IPS-18a (cell line): Measurements from ENCODE around the gene CSTF2.

Source experiments
- H3K27ac ChIP-seq: one replicate; pipeline ENCODE4 v1.5.1; 2013; ENCODE audit warnings: low read length
- H3K27me3 ChIP-seq: one replicate; pipeline ENCODE4 v1.6.1; 2013; ENCODE audit warnings: mild to moderate bottlenecking, low read length; ENCODE audit not compliant: control insufficient read depth, insufficient read depth
- H3K36me3 ChIP-seq: one replicate; pipeline ENCODE4 v1.6.1; 2013; ENCODE audit warnings: low read depth, low read length; ENCODE audit not compliant: control insufficient read depth
- H3K4me1 ChIP-seq: one replicate; pipeline ENCODE4 v1.6.1; 2013; ENCODE audit warnings: low read depth, low read length; ENCODE audit not compliant: control insufficient read depth
- H3K4me3 ChIP-seq: one replicate; pipeline ENCODE4 v1.5.1; 2013; ENCODE audit warnings: low read length
- H3K9ac ChIP-seq: one replicate; pipeline ENCODE4 v1.6.1; 2013; ENCODE audit warnings: mild to moderate bottlenecking, low read length, moderate library complexity
- H3K9me3 ChIP-seq: one replicate; pipeline ENCODE4 v1.6.1; 2013; ENCODE audit warnings: low read depth, low read length; ENCODE audit not compliant: control insufficient read depth

The CSTF2 gene

GRCh38 chrX:100874325-100874724 lies 54.1 kb downstream of the CSTF2 start, which contains the start of gene NOX1:
NOX1 (minus strand) TSS chrX:100874359; CDS start chrX:100874139, 220 bp downstream.
- H3K4me1 ChIP-seq, result peaks cover 4% of the 10 kb centered on the region
- H3K27me3 ChIP-seq, result no peaks in the 10 kb centered on the region
- no peak within 1 kb of the TSS for H3K9ac ChIP-seq
- no peak within 1 kb of the TSS for H3K27ac ChIP-seq
- H3K4me3 ChIP-seq, result no peak within 1 kb of the TSS
- H3K36me3 ChIP-seq, result no peaks in the 10 kb centered on the region
- no peaks in the 10 kb centered on the region for H3K9me3 ChIP-seq

- Histone ChIP-seq H3K4me1 (peaks cover 3% of the 10 kb centered on the region), H3K27me3 (no peaks in the 10 kb centered on the region), H3K27ac (no peak overlapping the region), H3K36me3 (no peaks in the 10 kb centered on the region), H3K4me3 (no peak overlapping the region), H3K9ac (no peak overlapping the region), H3K9me3 (no peaks in the 10 kb centered on the region)
Measured at GRCh38 chrX:100880368-100880767, 60.2 kb downstream of the CSTF2 start.

- no peaks in the 10 kb centered on the region for H3K9me3 ChIP-seq
Measured at GRCh38 chrX:100883654-100884053, 63.5 kb downstream of the CSTF2 start.

More at GRCh38 chrX:100883654-100884053, 63.5 kb downstream of the CSTF2 start:
- H3K4me1 ChIP-seq, result peaks cover 3% of the 10 kb centered on the region
- no peak overlapping the region for H3K9ac ChIP-seq
- H3K36me3 ChIP-seq, result no peaks in the 10 kb centered on the region
- H3K4me3 ChIP-seq, result no peak overlapping the region
- H3K27me3 ChIP-seq, result no peaks in the 10 kb centered on the region
- no peak overlapping the region for H3K27ac ChIP-seq
